ELF-1 (cell line): ENCODE data around the gene BTF3L4.

Experiments
- DNase-seq: peaks from one replicate; pipeline ENCODE4 v3.0.0-alpha.2; 2016; ENCODE audit warnings: low read depth, low spot score

Gene BTF3L4

DNA sequence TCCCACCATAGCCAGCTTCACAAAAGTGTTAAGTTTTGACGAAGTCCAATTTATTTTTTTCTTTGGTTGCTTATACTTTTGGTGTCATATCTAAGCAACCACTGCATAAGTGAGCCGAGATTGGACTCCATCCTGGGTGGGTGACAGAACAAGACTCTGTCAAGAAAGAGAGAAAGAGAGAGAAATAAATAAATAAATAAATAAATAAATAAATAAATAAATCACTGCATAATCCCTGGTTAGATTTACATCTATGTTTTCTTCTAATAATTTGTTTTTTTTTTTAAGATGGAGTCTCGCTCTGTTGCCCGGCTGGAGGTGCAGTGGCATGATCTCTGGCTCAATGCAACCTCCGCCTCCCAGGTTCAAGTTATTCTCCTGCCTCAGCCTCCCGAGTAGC lies 67.5 kb downstream of the BTF3L4 start:
- DNase-seq, result no peak

- no peak for DNase-seq
Observed at GRCh38 chr1:52125736-52126359, 69.8 kb downstream of the BTF3L4 start.

DNA sequence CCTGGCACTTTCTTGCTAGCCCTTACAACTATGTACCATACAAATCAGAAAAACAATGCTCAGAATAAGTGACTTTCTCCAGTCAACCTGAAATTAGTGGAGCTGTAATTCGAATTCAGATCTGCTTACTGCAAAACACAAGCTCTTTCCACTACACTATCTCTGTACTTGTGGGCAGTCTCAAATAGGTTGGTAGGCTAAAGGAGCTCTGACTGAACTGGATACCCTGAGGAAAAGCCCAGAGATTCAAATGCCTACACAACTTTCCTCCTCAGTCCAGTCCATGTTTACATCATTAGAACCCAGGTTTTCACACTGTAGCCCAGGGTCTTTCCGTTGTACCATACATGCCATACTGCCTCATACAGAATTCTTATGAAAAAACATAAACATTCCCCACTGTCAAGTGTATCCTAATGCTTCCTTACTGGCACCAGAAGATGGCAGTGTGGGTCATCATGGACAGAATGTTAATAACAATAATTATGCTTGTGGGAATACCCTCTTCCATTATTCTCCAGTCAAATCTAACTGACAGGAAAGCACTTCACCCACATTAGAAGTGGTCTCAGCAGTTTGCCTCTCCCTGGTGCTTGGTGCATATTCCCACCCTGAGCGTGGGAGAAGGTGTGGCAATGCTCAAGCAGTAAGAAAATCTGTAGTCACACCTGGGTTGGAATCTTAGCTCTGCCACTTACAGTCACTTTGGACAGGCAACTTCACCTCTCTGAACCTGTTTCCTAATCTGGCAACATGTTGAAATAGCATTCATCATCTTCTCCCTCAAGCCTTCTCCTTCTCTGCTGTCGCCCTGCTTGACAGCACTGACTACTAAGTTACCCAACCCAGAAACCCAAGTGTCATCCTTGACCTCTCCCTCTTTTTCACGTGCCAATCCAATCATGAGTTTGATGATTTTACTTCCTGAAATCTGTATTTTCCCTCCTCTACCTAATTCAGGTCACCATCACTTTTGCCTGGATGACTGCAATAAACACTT lies 71.4 kb downstream of the BTF3L4 start:
- DNase-seq, result no peak

DNA sequence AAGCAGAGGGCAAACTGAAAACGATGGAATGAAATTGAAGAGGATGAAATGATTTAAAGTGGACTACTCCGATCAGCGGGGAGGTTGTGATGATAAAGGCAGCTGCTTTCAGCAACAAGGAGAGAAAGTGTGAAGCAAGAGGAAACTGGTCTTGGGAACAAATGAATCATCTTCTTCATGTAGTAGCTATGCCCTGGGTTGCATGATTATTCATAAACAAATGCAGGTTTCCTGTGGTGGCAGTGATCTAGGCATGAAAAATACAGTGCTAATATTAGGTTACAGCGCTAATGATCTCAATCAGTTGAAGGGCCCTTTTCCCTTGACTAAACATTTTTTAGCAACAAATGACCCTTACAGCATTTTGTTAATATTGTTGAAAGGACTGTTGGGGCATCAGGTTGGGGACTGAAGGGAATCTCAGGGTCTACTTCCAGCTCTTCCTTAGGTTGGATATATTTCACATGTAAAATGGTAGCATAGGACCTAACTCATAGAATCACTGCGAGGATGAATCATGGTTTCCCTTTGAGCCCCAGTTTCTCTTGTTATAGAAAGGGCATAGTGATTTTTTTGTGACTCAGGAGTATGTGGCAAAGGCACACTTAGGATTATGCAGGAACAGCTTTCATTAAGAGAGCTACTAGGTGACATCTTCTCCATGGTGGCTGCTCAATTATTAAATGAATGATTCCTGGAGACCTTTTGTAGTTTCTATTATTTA lies 83.9 kb downstream of the BTF3L4 start:
- DNase-seq, result no peak
